ENCODE measurements around the gene SLC6A20. TPM values are rescaled to one million over a fixed set of nuclear protein-coding genes. Genes with fewer than 3 reads are reported as not detected.

The SLC6A20 gene
- total RNA-seq, 2 experiments from 2014 or later, result not detected

DNA sequence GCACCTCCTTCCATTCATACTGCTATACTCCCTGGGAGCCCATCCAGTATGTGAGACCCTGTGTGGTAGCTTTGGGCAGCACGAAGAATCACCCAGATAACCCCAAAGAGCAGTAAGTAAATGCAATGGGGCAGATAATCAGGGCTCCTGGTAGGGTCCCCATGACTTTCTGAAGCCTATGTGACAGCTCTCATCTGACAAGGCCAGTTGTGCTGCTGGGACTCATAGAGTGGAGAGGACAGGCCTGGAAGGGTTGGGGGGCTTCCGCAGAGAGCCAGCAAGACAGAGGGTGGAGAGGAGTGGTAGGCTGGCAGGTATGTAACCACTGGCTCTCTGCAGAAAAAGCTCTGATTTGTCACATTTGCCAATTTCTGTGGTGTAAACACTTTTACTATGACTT is 3.2 kb upstream of the SLC6A20 start:
- no peak for DNase-seq
- Mint-ChIP-seq H3K4me1 (peaks cover 4% of the 10 kb centered on the region), H3K27me3 (peaks cover 38% of the 10 kb centered on the region), H3K27ac (no peak overlapping the region), H3K4me3 (no peak overlapping the region), H3K9me3 (ENCODE audit: low read depth) (no peaks in the 10 kb centered on the region), H3K36me3 (ENCODE audit: low read depth) (no peaks in the 10 kb centered on the region)
- ATAC-seq, result no peak
- ChIA-PET CTCF (no interaction called here), POLR2A (interaction anchor here (0.6 to 0.7 kb wide), 2 partner anchors 153 to 162 kb away, joined by 7 to 8 read pairs; no protein-coding TSS in a partner anchor)
- intact Hi-C loops (cut with DNase I, micrococcal nuclease), result loop anchor here in 1 of 2 experiments (5.0 kb wide), 1 partner anchor 63 kb away; no protein-coding TSS in a partner anchor

DNA sequence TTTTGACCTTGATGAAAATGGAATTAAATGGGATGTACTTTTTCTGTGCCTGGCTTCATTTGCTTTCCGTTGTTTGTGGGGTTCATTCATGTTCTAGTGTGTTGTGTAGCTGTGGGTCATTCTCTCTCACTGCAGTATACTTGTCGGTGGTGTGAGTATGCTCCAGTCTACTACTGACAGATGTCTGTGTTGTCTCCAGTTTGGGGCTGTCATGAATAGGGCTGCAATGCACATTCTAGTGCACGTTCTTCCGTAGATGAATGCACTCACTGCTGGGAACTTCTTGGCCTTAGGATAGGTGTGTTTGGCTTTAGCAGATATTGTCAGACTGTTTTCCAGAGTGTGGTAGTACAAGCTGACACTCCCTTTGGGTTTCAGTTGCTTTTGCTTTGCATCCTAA is 1.7 kb upstream of the SLC6A20 start:
- no peaks in the 10 kb centered on the region for H3K9me3 Mint-ChIP-seq (ENCODE audit: low read depth)
- CTCF ChIA-PET, result interaction anchor here (0.8 kb wide), 1 partner anchor 248 kb away, joined by 3 read pairs; no protein-coding TSS in a partner anchor
- no peak for DNase-seq

DNA sequence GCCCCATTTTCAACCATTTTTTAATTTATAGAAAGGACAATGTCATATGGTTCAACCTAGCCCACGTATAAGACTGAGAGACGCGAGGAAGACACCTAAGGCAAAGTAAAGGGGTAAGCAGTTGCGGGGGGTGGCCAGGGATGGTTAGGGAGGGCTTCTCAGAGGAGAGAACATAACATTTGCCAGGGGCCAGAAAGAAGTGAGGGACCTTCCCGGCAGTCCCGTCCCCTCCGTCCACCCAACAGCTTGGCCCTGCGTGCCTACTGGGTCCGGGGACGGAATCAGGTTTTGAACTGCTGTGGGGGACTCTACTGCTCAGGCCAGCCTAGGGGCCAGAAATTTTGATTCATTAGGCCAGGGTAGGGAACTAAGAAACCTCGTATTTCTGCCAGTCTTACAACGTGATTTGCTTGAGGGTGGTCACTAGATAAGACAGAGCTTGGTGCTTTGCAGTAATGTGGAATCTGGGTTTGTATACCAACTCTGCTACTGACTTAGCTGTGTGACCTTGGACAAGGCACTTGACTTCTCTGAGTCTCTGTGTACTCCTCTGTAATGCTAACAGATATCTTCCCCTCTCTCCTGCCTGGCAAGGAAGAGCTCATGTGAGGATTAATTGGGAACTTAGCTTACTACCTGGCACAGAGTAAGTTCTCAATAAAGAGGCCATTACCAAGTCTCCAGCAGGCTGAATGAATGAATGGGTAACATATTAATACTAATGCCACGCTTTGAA is 734 bp upstream of the SLC6A20 start:
- DNase-seq, result no peak
- CTCF ChIA-PET, result interaction anchor here (0.8 kb wide), 1 partner anchor 249 kb away, joined by 3 read pairs; no protein-coding TSS in a partner anchor
- ATAC-seq, result no peak
- POLR2A ChIA-PET, result no interaction called here
- H3K4me3 Mint-ChIP-seq, result peak overlapping the region; percentile 19
- peaks cover 4% of the 10 kb centered on the region for H3K4me1 Mint-ChIP-seq
- H3K27ac Mint-ChIP-seq, result no peak overlapping the region
- peaks cover 49% of the 10 kb centered on the region for H3K27me3 Mint-ChIP-seq
- no peaks in the 10 kb centered on the region for H3K36me3 Mint-ChIP-seq (ENCODE audit: low read depth)
- intact Hi-C loops (cut with DNase I, micrococcal nuclease), result loop anchor here in 1 of 2 experiments (5.0 kb wide), 1 partner anchor 65 kb away; no protein-coding TSS in a partner anchor
- H3K9me3 Mint-ChIP-seq (ENCODE audit: low read depth), result no peaks in the 10 kb centered on the region

More for the DNA sequence above, 1.7 kb upstream of the SLC6A20 start:
- peaks cover 4% of the 10 kb centered on the region for H3K4me1 Mint-ChIP-seq
- H3K4me3 Mint-ChIP-seq, result no peak overlapping the region
- intact Hi-C loops (cut with DNase I, micrococcal nuclease), result loop anchor here in 1 of 2 experiments (5.0 kb wide), 1 partner anchor 64 kb away; no protein-coding TSS in a partner anchor
- no peaks in the 10 kb centered on the region for H3K36me3 Mint-ChIP-seq (ENCODE audit: low read depth)
- ATAC-seq, result no peak
- peaks cover 48% of the 10 kb centered on the region for H3K27me3 Mint-ChIP-seq
- H3K27ac Mint-ChIP-seq, result no peak overlapping the region
- POLR2A ChIA-PET, result no interaction called here

DNA sequence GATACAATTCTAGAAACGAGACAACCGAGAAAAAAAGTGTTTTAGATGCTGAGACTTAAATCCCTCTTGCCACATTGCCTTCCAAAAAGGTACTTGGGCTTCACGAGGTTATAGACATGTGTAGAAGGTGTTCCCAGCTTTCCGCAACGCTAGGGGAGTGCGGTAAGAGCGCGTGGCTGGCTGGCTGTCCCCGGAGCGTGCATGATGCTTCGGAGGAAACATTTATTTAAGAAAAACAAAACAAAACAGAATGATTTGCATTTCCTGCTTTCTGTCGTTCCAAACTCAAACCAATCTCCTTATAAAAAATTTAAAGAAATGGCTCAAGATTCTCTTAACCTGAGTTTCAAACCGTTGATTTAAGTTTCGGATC is 841 bp downstream of the SLC6A20 start:
- no peaks in the 10 kb centered on the region for H3K36me3 Mint-ChIP-seq (ENCODE audit: low read depth)
- H3K4me3 Mint-ChIP-seq, result peak overlapping the region; percentile 50
- peaks cover 4% of the 10 kb centered on the region for H3K4me1 Mint-ChIP-seq
- no peak for ATAC-seq
- ChIA-PET POLR2A (no interaction called here), CTCF (interaction anchor here (1.0 kb wide), 1 partner anchor 19 kb away, joined by 4 read pairs; no protein-coding TSS in a partner anchor)
- peaks cover 56% of the 10 kb centered on the region for H3K27me3 Mint-ChIP-seq
- intact Hi-C loops (cut with DNase I, micrococcal nuclease), result loop anchor here in 1 of 2 experiments (5.0 kb wide), 1 partner anchor 67 kb away; no protein-coding TSS in a partner anchor
- no peak overlapping the region for H3K27ac Mint-ChIP-seq
- peak; percentile 16 for DNase-seq
- H3K9me3 Mint-ChIP-seq (ENCODE audit: low read depth), result peaks cover 3% of the 10 kb centered on the region

DNA sequence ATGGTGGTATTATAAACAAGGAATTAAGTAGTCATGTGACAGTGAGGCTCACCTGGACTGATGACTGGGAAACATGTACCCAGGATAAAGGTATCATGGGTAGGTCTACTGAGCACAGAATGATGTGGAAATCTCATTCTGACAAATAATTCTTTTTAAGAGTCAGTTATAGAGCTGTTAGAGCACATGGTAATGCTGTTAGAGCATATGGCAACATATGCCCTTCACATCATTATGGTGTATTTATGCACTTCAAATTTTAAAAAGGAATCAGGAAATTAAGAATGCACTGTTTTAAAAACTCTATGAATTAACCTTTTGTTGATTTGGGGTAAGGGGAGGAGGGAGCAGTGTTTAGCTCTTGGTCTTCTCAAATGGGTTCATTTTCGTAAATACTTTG is 1.7 kb downstream of the SLC6A20 start:
- DNase-seq, result no peak
- H3K27me3 Mint-ChIP-seq, result peaks cover 55% of the 10 kb centered on the region
- no peaks in the 10 kb centered on the region for H3K36me3 Mint-ChIP-seq (ENCODE audit: low read depth)
- ATAC-seq, result no peak
- intact Hi-C loops (cut with DNase I, micrococcal nuclease), result loop anchor here in 1 of 2 experiments (5.0 kb wide), 1 partner anchor 68 kb away; no protein-coding TSS in a partner anchor
- ChIA-PET POLR2A (interaction anchor here (0.7 kb wide), 1 partner anchor 89 kb away, joined by 4 read pairs; no protein-coding TSS in a partner anchor), CTCF (interaction anchor here (1.0 kb wide), 1 partner anchor 20 kb away, joined by 4 read pairs; no protein-coding TSS in a partner anchor)
- H3K27ac Mint-ChIP-seq, result no peak overlapping the region
- H3K4me3 Mint-ChIP-seq, result no peak overlapping the region
- H3K4me1 Mint-ChIP-seq, result peaks cover 4% of the 10 kb centered on the region
- peaks cover 8% of the 10 kb centered on the region for H3K9me3 Mint-ChIP-seq (ENCODE audit: low read depth)

DNA sequence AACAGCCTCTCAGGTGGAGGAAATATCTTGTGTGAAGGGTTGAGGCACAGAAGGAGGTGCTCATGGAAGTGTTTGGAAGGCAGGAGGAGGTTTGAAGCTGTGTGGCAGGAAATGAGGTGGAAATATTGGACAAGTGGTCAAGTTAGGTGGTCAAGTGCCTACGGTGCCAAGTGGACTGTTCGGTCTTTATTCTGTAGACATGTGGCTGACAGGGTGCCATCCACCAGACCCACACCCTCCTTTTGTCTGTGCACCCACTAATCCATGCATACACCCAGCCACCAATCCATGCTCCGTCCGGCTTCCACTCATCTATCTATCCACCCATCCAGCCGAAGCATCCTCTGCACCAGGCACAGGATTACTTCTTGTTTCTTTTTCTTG is 2.2 kb downstream of the SLC6A20 start:
- no peak overlapping the region for H3K4me3 Mint-ChIP-seq
- no peaks in the 10 kb centered on the region for H3K36me3 Mint-ChIP-seq (ENCODE audit: low read depth)
- peaks cover 4% of the 10 kb centered on the region for H3K4me1 Mint-ChIP-seq
- H3K27ac Mint-ChIP-seq, result no peak overlapping the region
- ChIA-PET POLR2A (interaction anchor here (0.6 to 0.7 kb wide), 2 partner anchors 59 to 90 kb away, joined by 4 to 5 read pairs; no protein-coding TSS in a partner anchor), CTCF (interaction anchor here (1.0 kb wide), 1 partner anchor 21 kb away, joined by 4 read pairs; no protein-coding TSS in a partner anchor)
- ATAC-seq, result no peak
- peaks cover 8% of the 10 kb centered on the region for H3K9me3 Mint-ChIP-seq (ENCODE audit: low read depth)
- intact Hi-C loops (cut with DNase I, micrococcal nuclease), result no loop called here
- no peak for DNase-seq
- peaks cover 51% of the 10 kb centered on the region for H3K27me3 Mint-ChIP-seq

DNA sequence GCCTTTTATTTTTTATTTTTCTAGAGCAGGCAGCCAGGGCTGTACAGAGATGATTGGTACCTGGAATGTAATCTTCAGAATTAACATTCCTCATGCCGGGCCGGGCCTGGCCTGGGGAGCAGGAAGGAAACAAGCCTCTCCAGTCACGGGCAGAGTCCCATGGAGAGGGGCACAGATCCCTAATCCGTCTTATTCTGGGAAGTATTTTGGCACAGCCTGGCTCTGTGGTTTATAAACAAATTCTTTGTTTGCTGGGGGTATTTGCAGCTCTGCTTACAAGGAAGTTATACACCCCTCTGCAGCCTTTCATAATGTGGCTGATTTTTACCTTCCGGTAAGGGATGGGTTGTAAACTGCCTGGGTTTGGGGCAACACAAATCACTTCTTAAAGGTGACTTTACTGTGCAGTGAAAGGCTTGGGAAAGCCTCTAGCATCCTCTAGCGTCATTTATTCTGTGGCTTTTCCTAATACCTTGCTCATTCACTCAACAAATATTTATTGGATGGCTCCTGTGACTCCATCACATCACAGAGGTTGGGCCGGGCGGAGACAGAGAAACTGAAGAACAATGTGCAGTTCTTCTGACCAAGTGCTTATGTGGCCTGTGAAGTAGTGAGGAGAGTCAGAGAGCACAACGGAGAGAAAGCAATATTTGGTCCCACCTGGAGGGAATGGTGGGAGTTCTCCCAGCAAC is 2.7 kb downstream of the SLC6A20 start:
- H3K4me3 Mint-ChIP-seq, result no peak overlapping the region
- peaks cover 4% of the 10 kb centered on the region for H3K4me1 Mint-ChIP-seq
- no peaks in the 10 kb centered on the region for H3K36me3 Mint-ChIP-seq (ENCODE audit: low read depth)
- intact Hi-C loops (cut with DNase I, micrococcal nuclease), result no loop called here
- ChIA-PET CTCF (no interaction called here), POLR2A (interaction anchor here (0.6 kb wide), 1 partner anchor 59 kb away, joined by 5 read pairs; no protein-coding TSS in a partner anchor)
- H3K27ac Mint-ChIP-seq, result no peak overlapping the region
- peaks cover 8% of the 10 kb centered on the region for H3K9me3 Mint-ChIP-seq (ENCODE audit: low read depth)
- DNase-seq (no peak), ATAC-seq (no peak)
- H3K27me3 Mint-ChIP-seq, result peaks cover 46% of the 10 kb centered on the region

DNA sequence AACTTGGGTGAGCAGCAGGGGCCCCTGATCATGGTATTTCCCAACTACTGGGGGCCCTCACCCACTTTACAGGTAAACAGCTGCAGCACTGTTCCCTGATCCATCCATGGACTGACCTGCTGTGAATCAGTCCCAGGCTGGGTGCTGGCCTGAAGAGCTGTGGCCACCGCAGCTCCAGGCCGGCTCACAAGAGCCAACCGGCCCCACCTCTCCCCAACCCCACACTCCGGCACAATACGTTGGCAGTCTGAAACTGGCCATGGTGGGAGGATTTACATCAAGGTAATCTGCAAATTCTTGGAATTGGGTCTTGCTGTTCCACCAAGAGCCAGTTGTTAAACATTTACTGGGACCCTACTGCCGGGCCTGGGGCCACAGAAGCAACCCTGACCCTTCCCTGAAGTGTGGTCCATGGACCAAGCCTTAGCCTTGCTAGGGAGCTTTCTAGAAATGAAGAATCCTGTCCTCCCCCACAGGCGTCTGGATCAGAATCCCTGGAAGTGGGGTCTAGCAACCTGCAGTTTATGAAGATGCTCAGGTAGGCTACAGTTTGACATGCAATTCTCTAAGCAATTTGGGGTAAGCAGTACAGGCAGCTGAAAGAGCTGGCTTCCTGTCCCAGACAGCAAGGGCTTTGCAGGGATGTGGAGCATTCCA is 3.7 kb downstream of the SLC6A20 start:
- CTCF ChIA-PET, result no interaction called here
- peaks cover 4% of the 10 kb centered on the region for H3K4me1 Mint-ChIP-seq
- POLR2A ChIA-PET, result no interaction called here
- no peak for DNase-seq
- intact Hi-C loops (cut with DNase I, micrococcal nuclease), result no loop called here
- no peak overlapping the region for H3K4me3 Mint-ChIP-seq
- no peak for ATAC-seq
- peaks cover 39% of the 10 kb centered on the region for H3K27me3 Mint-ChIP-seq
- no peaks in the 10 kb centered on the region for H3K36me3 Mint-ChIP-seq (ENCODE audit: low read depth)
- no peak overlapping the region for H3K27ac Mint-ChIP-seq
- H3K9me3 Mint-ChIP-seq (ENCODE audit: low read depth), result peaks cover 8% of the 10 kb centered on the region

DNA sequence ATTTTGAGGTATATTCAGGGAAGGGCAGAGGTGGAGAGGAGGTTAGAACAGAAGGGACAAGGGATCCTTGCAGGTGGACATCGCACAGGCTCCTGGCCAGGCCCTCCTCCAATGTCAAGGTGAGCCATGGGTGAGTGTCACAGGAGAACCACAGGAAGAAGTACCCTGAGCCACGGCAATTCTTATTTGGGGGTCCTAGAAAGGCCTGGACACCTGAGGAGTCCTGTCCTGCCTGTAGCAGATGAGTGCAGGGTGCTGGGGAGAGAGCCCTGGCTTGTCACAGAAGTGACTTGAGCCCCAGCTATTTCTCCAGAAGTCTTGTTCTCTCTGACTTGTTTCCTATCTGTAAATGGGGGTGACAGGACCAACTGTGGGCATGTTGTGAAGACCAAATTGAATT is 4.3 kb downstream of the SLC6A20 start:
- no peak for DNase-seq
- Mint-ChIP-seq H3K9me3 (ENCODE audit: low read depth) (peaks cover 8% of the 10 kb centered on the region), H3K4me3 (no peak overlapping the region), H3K27me3 (peaks cover 32% of the 10 kb centered on the region), H3K4me1 (peaks cover 4% of the 10 kb centered on the region), H3K36me3 (ENCODE audit: low read depth) (no peaks in the 10 kb centered on the region), H3K27ac (no peak overlapping the region)
- ChIA-PET CTCF (interaction anchor here (1.2 kb wide), 1 partner anchor 14 kb away, joined by 3 read pairs; no protein-coding TSS in a partner anchor), POLR2A (no interaction called here)
- intact Hi-C loops (cut with DNase I, micrococcal nuclease), result no loop called here
- no peak for ATAC-seq

DNA sequence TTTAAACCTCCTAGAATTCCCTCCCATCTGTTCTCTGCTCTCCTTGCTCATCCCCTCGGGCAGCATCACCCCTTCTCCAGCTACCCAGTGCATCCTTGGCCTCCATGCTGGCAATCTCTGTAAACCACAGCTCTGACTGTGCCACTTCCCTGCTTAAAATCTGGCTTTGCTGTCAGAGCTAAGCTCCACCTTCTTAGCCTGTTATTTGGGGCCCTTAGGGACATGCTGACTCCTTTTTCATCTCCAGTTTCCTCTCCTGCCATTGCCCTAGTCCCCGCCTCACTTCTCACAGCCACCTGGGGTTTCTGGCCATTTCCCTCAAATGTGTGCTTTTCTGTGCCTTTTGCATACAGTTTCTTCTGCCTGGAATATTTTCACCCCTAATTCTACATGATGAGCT is 5.7 kb downstream of the SLC6A20 start:
- H3K36me3 Mint-ChIP-seq (ENCODE audit: low read depth), result no peaks in the 10 kb centered on the region
- H3K9me3 Mint-ChIP-seq (ENCODE audit: low read depth), result peaks cover 8% of the 10 kb centered on the region
- ChIA-PET POLR2A (no interaction called here), CTCF (interaction anchor here (0.8 kb wide), 1 partner anchor 11 kb away, joined by 3 read pairs; no protein-coding TSS in a partner anchor)
- intact Hi-C loops (cut with DNase I, micrococcal nuclease), result no loop called here
- ATAC-seq (no peak), DNase-seq (no peak)
- no peak overlapping the region for H3K27ac Mint-ChIP-seq
- no peak overlapping the region for H3K4me3 Mint-ChIP-seq
- peaks cover 28% of the 10 kb centered on the region for H3K27me3 Mint-ChIP-seq
- H3K4me1 Mint-ChIP-seq, result peaks cover 4% of the 10 kb centered on the region

DNA sequence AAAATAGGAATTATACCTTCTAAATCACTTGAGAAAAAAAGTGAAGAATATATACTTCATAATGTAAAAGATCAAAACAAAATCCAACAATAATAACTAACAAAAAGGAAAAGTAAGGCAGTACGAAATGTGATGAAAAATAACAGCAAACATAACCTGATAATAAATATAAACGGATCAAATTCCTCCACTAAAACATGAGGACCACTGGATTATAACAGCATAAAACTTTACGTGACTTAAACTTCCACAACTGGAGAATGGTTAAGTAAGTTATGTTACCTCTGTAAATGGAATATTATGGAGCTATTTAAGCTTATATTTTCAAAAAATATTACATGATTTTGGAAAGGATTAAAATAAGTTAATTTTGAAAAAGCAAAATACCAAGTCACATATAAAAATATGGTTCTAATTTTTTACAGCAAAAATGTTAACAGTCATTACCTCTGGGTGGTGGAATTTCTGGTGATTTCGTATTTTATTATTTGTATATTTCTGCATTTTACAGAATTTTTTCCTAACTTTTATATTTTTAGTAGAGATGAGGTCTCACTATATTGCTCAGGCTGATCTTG is 7.0 kb downstream of the SLC6A20 start:
- peaks cover 18% of the 10 kb centered on the region for H3K27me3 Mint-ChIP-seq
- ChIA-PET POLR2A (no interaction called here), CTCF (no interaction called here)
- H3K36me3 Mint-ChIP-seq (ENCODE audit: low read depth), result no peaks in the 10 kb centered on the region
- H3K27ac Mint-ChIP-seq, result no peak overlapping the region
- no peak for DNase-seq
- no peak overlapping the region for H3K4me3 Mint-ChIP-seq
- intact Hi-C loops (cut with DNase I, micrococcal nuclease), result no loop called here
- H3K4me1 Mint-ChIP-seq, result no peaks in the 10 kb centered on the region
- no peak for ATAC-seq
- H3K9me3 Mint-ChIP-seq (ENCODE audit: low read depth), result peaks cover 14% of the 10 kb centered on the region

Data from activated CD4-positive, alpha-beta T cell treated with anti-CD3 and anti-CD28 coated beads for 36 hours (primary cell).